ENCODE measurements around the gene HOXA13. TPM values are rescaled to one million over a fixed set of nuclear protein-coding genes. Genes with fewer than 3 reads are reported as not detected.

Gene HOXA13
- total RNA-seq, 1 donor from 2014 or later, result not detected

DNA sequence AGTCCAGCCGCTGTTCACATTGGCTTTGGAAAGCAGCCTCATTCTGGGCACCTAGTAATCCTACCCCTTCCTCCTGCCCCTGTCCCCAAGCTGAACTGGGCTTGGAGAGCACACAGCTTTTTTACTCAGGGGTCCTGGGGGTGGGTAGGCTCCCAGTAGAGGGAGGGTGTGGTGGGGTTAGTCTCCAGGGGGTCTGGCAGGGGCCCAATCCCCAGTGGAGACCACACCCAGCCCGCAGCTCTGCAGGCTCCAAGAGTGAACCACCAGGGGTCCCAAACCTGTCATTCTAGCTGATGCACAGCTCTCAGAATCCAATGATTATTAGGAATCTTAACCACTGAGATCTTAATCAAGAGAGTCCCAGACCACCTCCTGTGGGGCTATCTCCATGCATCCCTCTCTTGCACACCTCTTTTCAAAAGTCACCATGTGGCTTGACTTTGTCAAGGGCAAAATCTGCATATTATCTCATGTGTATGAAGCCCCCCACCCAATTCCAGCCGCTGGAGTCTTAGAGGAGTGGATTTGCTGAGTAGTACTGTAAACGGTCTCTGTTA lies 17.5 kb downstream of the HOXA13 start:
- TF ChIP-seq, protein P1, sequence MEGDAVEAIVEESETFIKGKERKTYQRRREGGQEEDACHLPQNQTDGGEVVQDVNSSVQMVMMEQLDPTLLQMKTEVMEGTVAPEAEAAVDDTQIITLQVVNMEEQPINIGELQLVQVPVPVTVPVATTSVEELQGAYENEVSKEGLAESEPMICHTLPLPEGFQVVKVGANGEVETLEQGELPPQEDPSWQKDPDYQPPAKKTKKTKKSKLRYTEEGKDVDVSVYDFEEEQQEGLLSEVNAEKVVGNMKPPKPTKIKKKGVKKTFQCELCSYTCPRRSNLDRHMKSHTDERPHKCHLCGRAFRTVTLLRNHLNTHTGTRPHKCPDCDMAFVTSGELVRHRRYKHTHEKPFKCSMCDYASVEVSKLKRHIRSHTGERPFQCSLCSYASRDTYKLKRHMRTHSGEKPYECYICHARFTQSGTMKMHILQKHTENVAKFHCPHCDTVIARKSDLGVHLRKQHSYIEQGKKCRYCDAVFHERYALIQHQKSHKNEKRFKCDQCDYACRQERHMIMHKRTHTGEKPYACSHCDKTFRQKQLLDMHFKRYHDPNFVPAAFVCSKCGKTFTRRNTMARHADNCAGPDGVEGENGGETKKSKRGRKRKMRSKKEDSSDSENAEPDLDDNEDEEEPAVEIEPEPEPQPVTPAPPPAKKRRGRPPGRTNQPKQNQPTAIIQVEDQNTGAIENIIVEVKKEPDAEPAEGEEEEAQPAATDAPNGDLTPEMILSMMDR (IDR thresholded peaks at IDR 0.05; ENCODE audit: unreplicated experiment), result no peak
- H3K4me3 Mint-ChIP-seq (ENCODE audit: unreplicated experiment), result no peak overlapping the region
- H3K9me3 Mint-ChIP-seq (ENCODE audit: unreplicated experiment), result no peaks in the 10 kb centered on the region
- no peak for DNase-seq (ENCODE audit: low spot score)
- no peaks in the 10 kb centered on the region for H3K36me3 Mint-ChIP-seq (ENCODE audit: low read depth, unreplicated experiment)
- peaks cover 29% of the 10 kb centered on the region for H3K4me1 Mint-ChIP-seq (ENCODE audit: unreplicated experiment)
- H3K27me3 Mint-ChIP-seq (ENCODE audit: unreplicated experiment), result peaks cover 51% of the 10 kb centered on the region
- H3K27ac Mint-ChIP-seq (ENCODE audit: unreplicated experiment), result no peak overlapping the region

DNA sequence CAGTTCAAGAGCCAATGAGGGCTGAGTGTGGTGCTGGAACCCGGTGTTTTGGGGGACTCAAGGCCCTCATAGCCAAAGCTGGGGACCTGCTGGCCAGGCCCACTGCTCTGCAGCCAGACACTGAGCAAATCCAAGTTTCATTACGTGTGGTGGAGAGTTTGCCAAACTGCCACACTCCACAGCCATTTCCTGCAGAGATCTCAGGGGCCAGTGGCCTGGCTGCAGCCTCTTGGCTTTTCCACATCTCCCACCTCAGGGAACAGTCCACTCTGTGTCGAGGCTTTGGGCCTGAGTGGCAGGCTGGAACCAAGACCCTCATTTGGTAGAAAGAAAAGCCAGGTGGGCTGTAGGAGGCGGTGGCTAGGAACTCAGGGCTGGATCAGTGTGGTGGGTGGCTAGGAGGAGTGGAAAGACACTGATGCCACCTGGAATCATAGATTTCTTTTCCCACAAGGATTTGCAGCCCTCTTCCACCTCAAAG lies 18.1 kb downstream of the HOXA13 start:
- Mint-ChIP-seq H3K27me3 (ENCODE audit: unreplicated experiment) (peaks cover 49% of the 10 kb centered on the region), H3K4me1 (ENCODE audit: unreplicated experiment) (peaks cover 26% of the 10 kb centered on the region), H3K9me3 (ENCODE audit: unreplicated experiment) (no peaks in the 10 kb centered on the region), H3K36me3 (ENCODE audit: low read depth, unreplicated experiment) (no peaks in the 10 kb centered on the region), H3K4me3 (ENCODE audit: unreplicated experiment) (no peak overlapping the region), H3K27ac (ENCODE audit: unreplicated experiment) (no peak overlapping the region)
- TF ChIP-seq, protein P1 (IDR thresholded peaks at IDR 0.05; ENCODE audit: unreplicated experiment), result no peak
- DNase-seq (ENCODE audit: low spot score), result no peak

DNA sequence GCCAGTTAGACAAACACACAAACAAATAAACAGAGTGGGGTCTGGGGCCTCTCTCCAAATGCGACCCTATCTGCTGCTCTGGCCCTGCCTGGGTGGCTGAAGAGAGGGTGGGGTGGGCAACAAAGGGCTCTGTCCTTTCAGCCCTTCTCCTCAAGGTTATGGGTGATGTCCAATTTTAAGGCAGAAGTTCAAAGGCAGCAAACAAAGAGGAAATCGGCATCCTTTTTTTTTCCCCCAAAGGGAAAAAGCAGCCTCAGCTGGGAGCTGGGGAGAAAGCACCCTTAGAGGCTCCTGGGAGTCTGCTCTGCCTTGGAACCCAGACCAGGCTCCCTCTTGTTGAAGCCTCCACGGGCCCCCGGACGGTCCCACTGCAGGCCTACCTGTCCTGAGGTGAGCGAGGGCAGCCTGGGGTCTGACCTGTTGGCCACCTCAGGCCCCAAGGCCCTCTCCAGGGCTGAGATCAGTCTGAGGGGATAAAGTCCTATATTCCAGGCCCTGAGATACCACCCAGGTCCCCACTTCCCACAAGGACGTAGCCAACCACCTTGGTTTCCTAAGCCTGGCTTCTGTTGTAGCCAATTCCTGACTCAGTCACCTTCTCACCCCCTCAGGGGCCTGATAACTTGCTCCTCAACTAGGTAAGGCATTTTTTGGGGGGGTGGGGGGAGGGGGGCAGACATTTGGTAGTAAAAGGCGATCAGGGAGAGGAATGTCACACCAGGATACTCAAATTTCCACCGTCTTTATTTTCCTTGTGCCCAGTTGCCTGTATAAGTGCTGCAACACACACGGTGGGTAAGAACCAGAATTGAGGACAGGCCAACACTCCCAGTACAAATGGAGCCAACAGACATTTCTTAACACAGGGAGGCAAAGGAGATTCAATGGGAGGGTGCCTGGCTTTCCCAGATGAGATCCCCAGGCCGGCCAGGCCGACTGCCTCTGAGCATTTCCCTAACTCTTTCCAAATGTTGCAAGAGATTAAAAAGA lies 19.2 kb downstream of the HOXA13 start:
- H3K36me3 Mint-ChIP-seq (ENCODE audit: low read depth, unreplicated experiment), result no peaks in the 10 kb centered on the region
- H3K4me3 Mint-ChIP-seq (ENCODE audit: unreplicated experiment), result no peak overlapping the region
- peaks cover 27% of the 10 kb centered on the region for H3K4me1 Mint-ChIP-seq (ENCODE audit: unreplicated experiment)
- DNase-seq (ENCODE audit: low spot score), result no peak
- no peaks in the 10 kb centered on the region for H3K9me3 Mint-ChIP-seq (ENCODE audit: unreplicated experiment)
- TF ChIP-seq, protein P1 (IDR thresholded peaks at IDR 0.05; ENCODE audit: unreplicated experiment), result no peak
- no peak overlapping the region for H3K27ac Mint-ChIP-seq (ENCODE audit: unreplicated experiment)
- peaks cover 46% of the 10 kb centered on the region for H3K27me3 Mint-ChIP-seq (ENCODE audit: unreplicated experiment)

DNA sequence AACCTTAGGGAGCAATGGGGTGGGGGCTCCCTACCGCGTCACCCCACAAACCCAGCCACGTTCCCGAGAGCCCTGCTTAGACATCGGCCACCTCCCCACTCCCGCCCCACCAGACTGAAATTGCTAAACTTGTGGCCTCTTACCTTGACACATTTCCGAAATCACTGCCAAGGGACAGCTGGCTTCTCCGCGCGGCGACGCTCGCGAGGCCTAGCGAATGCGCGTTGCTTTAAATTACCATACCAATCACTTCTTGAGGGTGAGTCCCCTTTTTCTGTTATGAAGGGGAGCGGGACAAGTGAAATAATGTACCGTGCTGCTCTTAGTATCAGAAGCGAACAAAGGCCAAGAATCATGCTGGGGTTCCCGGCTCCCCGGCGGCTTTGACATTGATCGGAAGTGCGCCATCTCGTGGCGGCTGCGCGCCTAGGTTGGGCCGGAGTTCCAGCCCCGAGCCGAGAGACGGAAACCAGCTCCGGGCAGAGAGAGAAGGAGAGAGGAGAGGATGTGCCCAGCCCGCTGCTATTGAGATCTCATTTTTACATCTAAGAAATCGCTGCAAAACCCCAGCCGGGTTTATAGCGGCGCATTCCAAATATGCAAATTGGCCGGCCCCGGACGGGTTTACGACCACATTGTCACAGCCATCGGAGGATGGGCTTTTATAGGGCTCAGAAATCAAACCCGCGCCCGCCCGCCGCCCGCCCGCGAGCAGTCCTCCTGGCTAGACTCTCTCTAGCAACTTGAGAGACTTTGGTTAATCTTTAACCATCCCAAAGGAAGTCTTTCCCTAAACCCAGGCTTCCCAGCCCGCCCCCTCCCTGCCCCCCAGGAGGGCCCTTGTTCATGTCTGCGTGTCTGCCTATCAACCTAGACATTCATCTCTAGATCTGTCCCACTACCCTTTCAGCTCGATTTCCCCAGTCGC lies 20.1 kb downstream of the HOXA13 start:
- no peak overlapping the region for H3K4me3 Mint-ChIP-seq (ENCODE audit: unreplicated experiment)
- no peak overlapping the region for H3K27ac Mint-ChIP-seq (ENCODE audit: unreplicated experiment)

More for the DNA sequence above, 20.1 kb downstream of the HOXA13 start:
- no peaks in the 10 kb centered on the region for H3K9me3 Mint-ChIP-seq (ENCODE audit: unreplicated experiment)
- TF ChIP-seq, protein P1 (IDR thresholded peaks at IDR 0.05; ENCODE audit: unreplicated experiment), result peak; percentile 92
- no peaks in the 10 kb centered on the region for H3K36me3 Mint-ChIP-seq (ENCODE audit: low read depth, unreplicated experiment)
- DNase-seq (ENCODE audit: low spot score), result peak; percentile 80
- peaks cover 42% of the 10 kb centered on the region for H3K27me3 Mint-ChIP-seq (ENCODE audit: unreplicated experiment)
- peaks cover 24% of the 10 kb centered on the region for H3K4me1 Mint-ChIP-seq (ENCODE audit: unreplicated experiment)
